Activated naive CD8-positive, alpha-beta T cell treated with anti-CD3 and anti-CD28 coated beads, Interleukin-2, amount 50 U/mL, for 16 hours (primary cell): ENCODE results near the gene RBBP6.
"Not testable (repeated sequence)": the region's sequence is repeated elsewhere in the genome, so short reads cannot be mapped to it uniquely, and the experiment has no call there.

ENCODE experiments used
- DNase-seq: peaks from one replicate; pipeline ENCODE4 v3.0.0-alpha.2; 2020; ENCODE audit warnings: low read depth, low spot score

Gene RBBP6

GRCh38 chr16:24568392-24568791 is 29.0 kb downstream of the RBBP6 start:
- DNase-seq: no peak

DNA sequence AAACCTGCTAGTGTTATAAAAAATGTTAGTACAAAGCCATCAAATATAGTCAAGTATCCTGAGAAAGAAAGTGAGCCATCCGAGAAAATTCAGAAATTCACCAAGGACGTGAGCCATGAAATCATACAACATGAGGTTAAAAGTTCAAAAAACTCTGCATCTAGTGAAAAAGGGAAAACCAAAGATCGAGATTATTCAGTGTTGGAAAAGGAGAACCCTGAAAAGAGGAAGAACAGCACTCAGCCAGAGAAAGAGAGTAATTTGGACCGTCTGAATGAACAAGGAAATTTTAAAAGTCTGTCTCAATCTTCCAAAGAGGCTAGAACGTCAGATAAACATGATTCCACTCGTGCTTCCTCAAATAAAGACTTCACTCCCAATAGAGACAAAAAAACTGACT is 31.7 kb downstream of the RBBP6 start:
- no peak for DNase-seq

DNA sequence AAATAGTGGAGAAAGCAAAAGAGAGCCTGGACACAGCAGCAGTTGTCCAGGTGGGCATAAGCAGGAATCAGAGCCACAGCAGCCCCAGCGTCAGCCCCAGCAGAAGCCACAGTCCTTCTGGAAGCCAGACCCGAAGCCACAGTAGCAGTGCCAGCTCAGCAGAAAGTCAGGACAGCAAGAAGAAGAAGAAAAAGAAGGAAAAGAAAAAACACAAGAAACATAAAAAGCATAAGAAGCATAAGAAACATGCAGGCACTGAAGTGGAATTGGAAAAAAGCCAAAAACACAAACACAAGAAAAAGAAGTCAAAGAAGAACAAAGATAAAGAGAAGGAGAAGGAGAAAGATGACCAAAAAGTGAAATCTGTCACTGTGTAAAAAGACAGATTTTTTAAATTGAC is 32.7 kb downstream of the RBBP6 start:
- DNase-seq: no peak

GRCh38 chr16:24573141-24573540 is 33.8 kb downstream of the RBBP6 start:
- DNase-seq: no peak

DNA sequence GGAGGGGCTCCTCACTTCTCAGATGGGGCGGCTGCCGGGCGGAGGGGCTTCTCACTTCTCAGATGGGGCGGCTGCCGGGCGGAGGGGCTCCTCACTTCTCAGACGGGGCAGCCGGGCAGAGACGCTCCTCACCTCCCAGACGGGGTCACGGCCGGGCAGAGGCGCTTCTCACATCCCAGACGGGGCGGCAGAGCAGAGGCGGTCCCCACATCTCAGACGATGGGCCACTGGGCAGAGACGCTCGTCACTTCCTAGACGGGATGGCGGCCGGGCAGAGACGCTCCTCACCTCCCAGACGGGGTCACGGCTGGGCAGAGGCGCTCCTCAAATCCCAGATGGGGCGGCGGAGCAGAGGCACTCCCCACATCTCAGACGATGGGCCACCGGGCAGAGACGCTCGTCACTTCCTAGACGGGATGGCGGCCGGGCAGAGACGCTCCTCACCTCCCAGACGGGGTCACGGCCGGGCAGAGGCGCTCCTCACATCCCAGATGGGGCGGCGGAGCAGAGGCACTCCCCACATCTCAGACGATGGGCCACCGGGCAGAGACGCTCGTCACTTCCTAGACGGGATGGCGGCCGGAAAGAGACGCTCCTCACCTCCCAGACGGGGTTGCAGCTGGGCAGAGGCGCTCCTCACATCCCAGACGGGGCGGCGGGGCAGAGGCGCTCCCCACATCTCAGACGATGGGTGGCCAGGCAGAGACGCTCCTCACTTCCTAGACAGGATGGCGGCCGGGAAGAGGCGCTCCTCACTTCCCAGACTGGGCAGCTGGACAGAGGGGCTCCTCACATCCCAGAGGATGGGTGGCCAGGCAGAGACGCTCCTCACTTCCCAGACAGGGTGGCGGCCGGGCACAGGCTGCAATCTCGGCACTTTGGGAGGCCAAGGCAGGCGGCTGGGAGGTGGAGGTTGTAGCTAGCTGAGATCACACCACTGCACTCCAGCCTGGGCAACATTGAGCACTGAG is 35.4 kb downstream of the RBBP6 start:
- DNase-seq: not testable (repeated sequence)

- not testable (repeated sequence) for DNase-seq
Observed at GRCh38 chr16:24575791-24576190, 36.4 kb downstream of the RBBP6 start.

DNA sequence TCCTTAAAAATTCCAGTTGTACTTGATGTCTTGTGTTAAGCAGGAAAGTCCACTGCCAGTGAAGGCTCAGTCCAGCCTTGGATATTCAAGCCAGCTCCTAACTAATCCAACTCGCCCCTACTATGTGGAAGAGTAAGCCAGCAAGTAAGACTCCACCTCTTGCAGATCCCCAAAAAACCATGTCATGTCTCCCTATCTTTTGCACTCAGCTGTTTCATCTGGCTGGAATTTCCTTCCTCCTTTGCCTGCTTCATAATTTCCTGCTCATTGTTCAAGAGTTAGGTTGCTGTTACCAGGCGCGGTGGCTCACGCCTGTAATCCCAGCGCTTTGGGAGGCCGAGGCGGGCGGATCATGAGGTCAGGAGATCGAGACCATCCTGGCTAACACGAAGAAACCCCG is 37.8 kb downstream of the RBBP6 start:
- DNase-seq: no peak

DNA sequence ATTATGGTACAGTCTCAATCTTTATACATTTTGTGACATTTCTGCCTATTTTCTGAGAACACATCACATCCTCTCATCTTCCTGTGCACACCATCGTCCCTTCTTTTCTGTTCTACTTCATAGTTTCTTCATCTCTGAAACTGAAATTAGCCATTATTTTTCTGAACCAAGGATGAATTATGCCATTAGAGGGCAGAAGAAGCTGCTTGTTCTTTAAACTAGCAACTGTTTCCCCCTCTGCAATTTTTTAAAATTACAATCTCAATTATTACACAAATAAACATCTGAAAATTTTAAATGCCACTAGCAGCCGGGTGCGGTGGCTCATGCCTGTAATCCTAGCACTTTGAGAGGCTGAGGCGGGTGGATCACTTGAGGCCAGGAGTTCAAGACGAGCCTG is 41.3 kb downstream of the RBBP6 start:
- DNase-seq: no peak

DNA sequence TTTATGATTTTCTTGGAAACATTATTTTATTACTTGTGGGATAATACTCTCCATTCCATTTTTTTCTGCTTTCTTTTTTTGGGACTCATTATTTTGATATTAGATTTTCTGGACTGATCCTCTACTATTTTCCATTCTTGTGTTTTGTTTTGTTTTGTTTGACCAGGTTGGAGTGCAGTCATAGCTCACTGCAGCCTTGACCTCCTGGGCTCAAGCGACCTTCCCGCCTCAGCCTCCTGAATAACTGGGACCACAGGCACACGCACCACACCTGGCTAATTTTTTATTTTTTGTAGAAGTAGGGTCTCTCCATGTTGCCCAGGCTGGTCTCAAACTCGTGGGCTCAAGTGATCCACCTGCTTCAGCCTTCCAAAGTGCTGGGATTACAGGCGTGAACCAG is 44.1 kb downstream of the RBBP6 start:
- no peak for DNase-seq

GRCh38 chr16:24589997-24590396 is 50.6 kb downstream of the RBBP6 start:
- DNase-seq: no peak

DNA sequence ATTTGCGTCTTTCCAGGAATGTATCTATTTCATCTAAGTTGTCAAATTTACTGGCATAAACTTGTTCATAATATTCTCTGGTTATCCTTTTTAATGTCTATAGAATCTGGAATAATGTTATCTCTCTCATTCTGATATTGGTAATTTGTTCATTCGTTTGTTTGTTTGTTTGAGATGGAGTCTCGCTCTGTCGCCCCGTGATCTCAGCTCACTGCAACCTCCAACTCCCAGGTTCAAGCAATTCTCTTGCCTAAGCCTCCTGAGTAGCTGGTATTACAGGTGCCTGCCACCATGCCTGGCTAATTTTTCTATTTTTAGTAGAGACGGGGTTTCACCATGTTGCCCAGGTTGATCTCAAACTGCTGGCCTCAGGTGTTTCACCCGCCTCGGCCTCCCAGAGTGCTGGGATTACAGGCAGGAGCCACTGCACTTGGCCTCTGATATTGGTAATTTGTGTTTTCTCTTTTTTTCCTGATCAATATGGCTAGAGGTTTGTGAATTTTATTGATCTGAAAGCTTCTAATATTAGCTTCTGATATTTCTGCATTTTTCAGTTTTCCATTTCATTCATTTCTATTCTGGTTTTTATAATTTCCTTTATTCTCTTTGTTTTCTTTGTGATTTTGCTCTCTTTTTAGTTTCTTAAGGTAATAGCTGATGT is 59.5 kb downstream of the RBBP6 start:
- no peak for DNase-seq

DNA sequence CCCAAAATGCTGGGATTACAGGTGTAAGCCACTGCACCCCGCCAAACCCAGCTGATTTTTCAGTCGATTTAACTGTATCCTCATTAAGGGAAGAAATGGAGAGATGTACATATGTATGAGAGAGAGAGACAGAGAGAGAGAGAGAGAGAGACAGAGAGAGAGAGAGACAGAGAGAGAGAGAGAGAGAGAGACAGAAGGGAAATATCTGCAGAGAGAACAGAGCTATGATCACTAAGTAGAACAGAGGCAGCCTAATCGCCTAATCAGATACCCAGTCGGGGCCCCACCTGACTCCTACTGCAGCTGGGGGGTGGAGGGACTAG is 70.0 kb downstream of the RBBP6 start:
- DNase-seq: no peak

GRCh38 chr16:24609740-24610415 is 70.5 kb downstream of the RBBP6 start:
- no peak for DNase-seq

DNA sequence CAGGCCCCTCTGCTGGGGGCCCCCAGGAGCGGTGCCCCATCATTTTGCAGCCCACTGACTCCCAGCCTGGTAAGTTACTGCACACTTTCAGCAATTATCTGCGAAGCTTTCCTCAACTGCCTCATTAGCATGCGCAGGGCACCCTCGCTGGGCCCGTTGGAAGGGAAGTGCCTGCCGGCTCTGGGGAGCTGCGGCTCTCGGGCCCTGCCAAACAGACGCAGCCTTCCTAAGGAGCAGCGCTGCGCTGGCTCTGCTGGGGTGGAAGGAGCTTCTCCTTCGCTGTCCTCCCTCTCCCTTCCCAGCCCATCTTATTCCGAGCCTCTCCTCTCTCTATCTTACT is 71.0 kb downstream of the RBBP6 start:
- no peak for DNase-seq

- DNase-seq: no peak
Observed at GRCh38 chr16:24611310-24611709, 71.9 kb downstream of the RBBP6 start.

DNA sequence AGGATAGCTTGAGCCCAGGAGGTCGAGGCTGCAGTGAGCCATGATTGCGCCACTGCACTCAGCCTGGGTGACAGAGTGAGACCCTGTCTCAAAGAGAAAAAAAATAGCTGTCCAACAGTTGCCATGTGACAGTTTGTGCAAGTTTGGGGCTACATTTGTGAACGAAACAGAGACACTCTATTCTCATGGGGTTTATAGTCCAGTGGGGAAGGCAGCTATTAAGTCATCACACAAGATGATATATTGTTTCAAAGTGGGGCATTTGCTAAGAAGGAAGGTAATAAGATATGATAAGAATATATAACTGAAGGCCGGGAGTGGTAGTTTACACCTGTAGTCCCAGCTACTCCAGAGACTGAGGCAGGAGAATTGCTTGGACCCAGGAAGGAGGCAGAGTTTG is 73.3 kb downstream of the RBBP6 start:
- no peak for DNase-seq

- not testable (repeated sequence) for DNase-seq
Observed at GRCh38 chr16:24613267-24613666, 73.9 kb downstream of the RBBP6 start.

GRCh38 chr16:24617502-24617901 is 78.1 kb downstream of the RBBP6 start:
- DNase-seq: no peak
